HUES6 (cell line): Measurements from ENCODE around the gene APAF1.

Source experiments
- H3K27ac ChIP-seq: 2 replicates; pipeline ENCODE4 v1.7.0; 2013; ENCODE audit warnings: low read depth, mild to moderate bottlenecking, low read length, inconsistent platforms
- H3K27me3 ChIP-seq: 2 replicates; pipeline ENCODE4 v1.6.1; 2013; ENCODE audit warnings: low read length; ENCODE audit not compliant: control insufficient read depth, insufficient read depth
- H3K36me3 ChIP-seq: 2 replicates; pipeline ENCODE4 v1.6.1; 2013; ENCODE audit warnings: low read length; ENCODE audit not compliant: control insufficient read depth, insufficient read depth
- H3K4me1 ChIP-seq: 2 replicates; pipeline ENCODE4 v1.6.1; 2013; ENCODE audit warnings: low read length; ENCODE audit not compliant: control insufficient read depth, insufficient read depth
- H3K4me3 ChIP-seq: 2 replicates; pipeline ENCODE4 v1.5.1; 2013; ENCODE audit warnings: low read depth, low read length
- H3K9ac ChIP-seq: one replicate; pipeline ENCODE4 v1.6.1; 2013; ENCODE audit warnings: mild to moderate bottlenecking, low read length
- H3K9me3 ChIP-seq: 2 replicates; pipeline ENCODE4 v1.6.1; 2013; ENCODE audit warnings: low read depth, low read length; ENCODE audit not compliant: control insufficient read depth, insufficient read depth

Gene APAF1

DNA sequence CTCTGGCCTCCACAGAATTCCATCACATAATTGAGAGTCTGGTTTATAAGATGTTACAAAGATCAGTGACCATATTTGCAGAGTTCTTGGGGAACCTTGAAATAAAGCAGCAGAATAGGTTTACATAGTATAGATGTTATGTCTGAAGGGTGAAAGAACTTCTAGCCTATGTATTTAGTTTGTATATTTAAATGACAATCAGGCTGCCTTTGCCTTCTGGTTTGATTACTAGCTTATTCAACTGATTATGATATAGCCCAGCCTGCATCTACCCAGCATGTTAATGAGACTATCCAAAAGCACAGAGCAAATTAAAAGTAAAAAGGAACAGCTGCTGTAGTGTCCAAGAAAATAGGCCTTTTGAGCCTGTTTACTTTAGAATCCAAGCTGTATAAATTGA lies 85.3 kb downstream of the APAF1 start:
- Histone ChIP-seq H3K36me3 (peaks cover 43% of the 10 kb centered on the region), H3K4me1 (no peaks in the 10 kb centered on the region), H3K27ac (no peak overlapping the region), H3K9ac (no peak overlapping the region), H3K4me3 (no peak overlapping the region), H3K9me3 (no peaks in the 10 kb centered on the region), H3K27me3 (no peaks in the 10 kb centered on the region)

DNA sequence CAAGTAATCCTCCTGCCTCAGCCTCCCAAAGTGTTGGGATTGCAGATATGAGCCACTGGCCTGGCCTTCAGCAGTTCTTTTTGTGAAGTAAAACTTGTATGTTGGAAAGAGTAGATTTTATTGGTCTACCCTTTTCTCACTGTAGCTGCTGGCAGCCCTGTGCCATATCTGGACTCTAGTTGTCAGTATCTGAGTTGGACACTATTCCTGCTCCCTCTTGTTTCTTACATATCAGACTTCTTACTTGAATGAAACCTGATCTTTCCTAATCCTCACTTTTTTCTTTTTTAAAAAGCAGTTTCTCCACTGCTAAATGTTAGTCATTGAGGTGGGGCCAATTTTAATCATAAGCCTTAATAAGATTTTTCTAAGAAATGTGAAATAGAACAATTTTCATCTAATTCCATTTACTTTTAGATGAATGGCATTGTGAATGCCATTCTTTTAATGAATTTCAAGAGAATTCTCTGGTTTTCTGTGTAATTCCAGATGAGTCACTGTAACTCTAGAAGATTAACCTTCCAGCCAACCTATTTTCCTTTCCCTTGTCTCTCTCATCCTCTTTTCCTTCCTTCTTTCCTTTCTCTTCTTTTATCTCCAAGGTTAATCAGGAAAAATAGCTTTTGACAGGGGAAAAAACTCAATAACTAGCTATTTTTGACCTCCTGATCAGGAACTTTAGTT lies 88.7 kb downstream of the APAF1 start:
- no peak overlapping the region for H3K4me3 ChIP-seq
- no peaks in the 10 kb centered on the region for H3K27me3 ChIP-seq
- peaks cover 28% of the 10 kb centered on the region for H3K36me3 ChIP-seq
- no peak overlapping the region for H3K9ac ChIP-seq
- H3K27ac ChIP-seq: no peak overlapping the region
- H3K4me1 ChIP-seq: no peaks in the 10 kb centered on the region; the same call in 1 of the 2 replicates
- H3K9me3 ChIP-seq: no peaks in the 10 kb centered on the region

DNA sequence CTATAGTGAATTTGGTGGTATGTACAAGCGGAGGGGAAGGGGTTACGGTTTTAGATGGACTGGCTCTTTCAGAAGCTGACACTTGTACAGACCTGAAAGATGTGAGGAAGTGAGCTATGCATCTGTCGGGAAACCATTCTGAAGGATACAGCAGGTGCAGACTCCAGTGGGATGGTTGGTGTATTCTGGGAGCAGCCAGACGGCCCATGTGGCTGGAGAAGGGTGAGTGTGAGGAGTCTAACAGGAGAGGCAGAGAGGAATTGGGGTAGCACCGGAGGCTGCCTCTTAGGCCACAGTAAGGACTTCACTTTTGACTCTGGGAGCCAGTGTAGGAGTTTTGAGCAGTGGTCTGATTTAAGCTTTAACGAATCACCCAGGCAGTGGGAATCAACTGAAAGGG lies 90.7 kb downstream of the APAF1 start:
- no peaks in the 10 kb centered on the region for H3K27me3 ChIP-seq
- H3K4me3 ChIP-seq: no peak overlapping the region
- H3K27ac ChIP-seq: no peak overlapping the region
- H3K36me3 ChIP-seq: peaks cover 11% of the 10 kb centered on the region
- no peaks in the 10 kb centered on the region for H3K9me3 ChIP-seq
- no peaks in the 10 kb centered on the region; the same call in 1 of the 2 replicates for H3K4me1 ChIP-seq
- H3K9ac ChIP-seq: no peak overlapping the region

DNA sequence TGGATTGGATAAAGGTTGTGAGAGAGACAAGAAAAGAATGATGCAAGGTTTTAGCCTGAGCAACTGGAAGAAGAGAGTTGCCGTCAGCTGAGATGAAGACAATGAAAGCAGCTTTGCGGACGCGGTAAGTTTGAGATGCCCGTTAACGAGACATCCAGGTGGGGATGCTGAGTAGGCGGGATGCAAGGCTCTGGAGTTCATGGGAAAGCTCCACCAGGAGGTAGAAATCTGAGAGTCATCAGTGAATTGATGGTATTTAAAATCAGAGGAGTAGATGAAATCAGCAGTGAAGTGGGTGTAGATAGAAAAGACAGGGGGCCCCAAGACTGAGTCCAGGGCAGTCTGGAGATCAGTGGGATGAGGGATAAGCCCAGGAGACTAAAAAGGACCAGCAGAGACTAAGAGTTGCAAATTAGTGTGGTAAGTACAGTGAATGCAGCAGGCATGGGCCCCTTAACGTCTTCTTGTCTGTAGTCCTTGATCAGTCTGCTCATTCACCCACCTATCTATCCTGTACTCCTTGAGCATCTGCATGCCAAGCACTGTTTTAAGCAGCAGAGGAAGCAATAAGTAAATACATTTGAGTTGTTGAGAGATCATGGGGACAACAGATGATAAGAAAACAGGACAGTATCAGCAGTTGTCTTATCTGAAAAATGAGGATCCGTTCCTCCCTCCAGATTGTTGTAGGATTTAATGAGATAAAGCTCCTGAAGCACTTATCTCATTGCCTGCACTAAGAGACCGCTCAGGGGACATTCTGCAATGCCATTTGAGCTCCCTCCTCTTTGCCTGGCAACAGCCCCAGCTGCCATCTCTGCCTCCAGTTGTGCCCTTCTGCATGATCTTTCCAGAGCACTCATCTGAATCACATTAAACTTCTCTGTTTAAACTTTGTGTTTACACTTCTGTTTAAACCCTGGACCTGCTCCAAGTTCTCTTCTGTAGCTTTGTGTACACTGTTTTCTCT lies 91.5 kb downstream of the APAF1 start:
- H3K36me3 ChIP-seq: peaks cover 3% of the 10 kb centered on the region
- H3K9me3 ChIP-seq: no peaks in the 10 kb centered on the region
- H3K27ac ChIP-seq: no peak overlapping the region
- H3K27me3 ChIP-seq: no peaks in the 10 kb centered on the region
- H3K4me3 ChIP-seq: no peak overlapping the region
- H3K4me1 ChIP-seq: peaks cover 5% of the 10 kb centered on the region; the same call in 1 of the 2 replicates
- H3K9ac ChIP-seq: no peak overlapping the region

DNA sequence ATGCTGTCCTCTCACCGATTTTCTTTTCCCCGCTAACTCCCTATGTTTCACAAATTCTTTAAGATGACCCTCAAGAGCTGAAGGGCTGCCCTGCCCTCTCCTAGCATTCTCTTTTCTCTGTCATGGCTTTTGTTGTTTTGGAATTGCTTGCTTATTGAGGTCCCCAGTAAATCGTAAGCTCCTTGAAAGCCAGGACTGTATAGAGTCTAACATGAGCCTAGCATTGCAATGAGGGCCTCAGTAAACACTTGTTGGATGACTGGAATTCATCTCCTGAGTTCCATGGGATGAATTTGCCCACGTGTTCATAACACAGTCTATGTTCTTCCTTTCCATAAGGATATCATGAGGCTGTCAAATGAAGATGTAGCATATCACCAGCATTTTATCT lies 92.2 kb downstream of the APAF1 start:
- Histone ChIP-seq H3K4me3 (no peak overlapping the region), H3K27me3 (no peaks in the 10 kb centered on the region), H3K36me3 (no peaks in the 10 kb centered on the region; the same call in none of the 2 replicates), H3K9me3 (no peaks in the 10 kb centered on the region), H3K27ac (no peak overlapping the region), H3K4me1 (peaks cover 12% of the 10 kb centered on the region), H3K9ac (no peak overlapping the region)

DNA sequence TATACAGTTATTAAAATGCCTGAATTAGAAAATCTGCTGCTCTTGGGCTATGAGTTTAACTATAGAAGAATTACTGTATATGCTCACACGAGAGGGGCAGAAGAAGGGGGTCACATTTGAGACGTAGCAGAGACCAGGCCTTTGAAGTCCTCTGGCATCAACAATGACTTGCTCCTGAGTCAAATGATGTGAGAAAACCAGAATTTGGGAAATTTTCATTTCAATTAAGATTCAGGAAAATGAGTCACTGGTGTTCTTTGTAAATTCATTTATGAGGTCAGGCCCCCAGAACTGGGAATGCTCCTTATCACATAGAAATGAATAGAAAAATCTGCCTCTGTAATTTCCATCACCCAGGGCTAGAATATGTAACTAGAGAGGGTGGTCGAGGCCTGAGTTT lies 92.9 kb downstream of the APAF1 start:
- no peak overlapping the region for H3K27ac ChIP-seq
- H3K27me3 ChIP-seq: no peaks in the 10 kb centered on the region
- peaks cover 15% of the 10 kb centered on the region for H3K4me1 ChIP-seq
- no peaks in the 10 kb centered on the region for H3K9me3 ChIP-seq
- no peak overlapping the region for H3K9ac ChIP-seq
- H3K4me3 ChIP-seq: no peak overlapping the region
- no peaks in the 10 kb centered on the region; the same call in 1 of the 2 replicates for H3K36me3 ChIP-seq

DNA sequence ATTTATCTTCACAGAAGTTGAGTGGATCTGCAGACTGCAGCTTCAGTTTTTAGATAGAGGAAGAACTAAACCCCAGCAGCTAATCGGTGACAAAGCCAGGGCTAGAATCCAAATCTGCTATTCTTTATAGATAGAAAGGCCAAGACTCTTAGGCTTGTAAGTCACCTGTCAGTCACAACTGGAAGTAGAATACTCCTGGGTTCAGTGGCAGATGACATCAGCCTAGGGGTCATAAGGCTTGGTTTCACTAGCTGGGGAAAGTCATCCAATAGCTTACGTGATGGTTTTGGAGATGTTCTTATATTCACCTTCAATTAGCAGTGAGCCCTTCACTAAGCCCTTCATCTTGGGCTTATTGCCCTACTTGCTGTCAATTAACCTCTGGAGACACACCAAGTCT lies 93.4 kb downstream of the APAF1 start:
- H3K4me1 ChIP-seq: peaks cover 15% of the 10 kb centered on the region
- no peaks in the 10 kb centered on the region for H3K27me3 ChIP-seq
- no peak overlapping the region for H3K27ac ChIP-seq
- no peak overlapping the region for H3K9ac ChIP-seq
- H3K4me3 ChIP-seq: no peak overlapping the region
- H3K9me3 ChIP-seq: no peaks in the 10 kb centered on the region
- H3K36me3 ChIP-seq: no peaks in the 10 kb centered on the region; the same call in 1 of the 2 replicates

DNA sequence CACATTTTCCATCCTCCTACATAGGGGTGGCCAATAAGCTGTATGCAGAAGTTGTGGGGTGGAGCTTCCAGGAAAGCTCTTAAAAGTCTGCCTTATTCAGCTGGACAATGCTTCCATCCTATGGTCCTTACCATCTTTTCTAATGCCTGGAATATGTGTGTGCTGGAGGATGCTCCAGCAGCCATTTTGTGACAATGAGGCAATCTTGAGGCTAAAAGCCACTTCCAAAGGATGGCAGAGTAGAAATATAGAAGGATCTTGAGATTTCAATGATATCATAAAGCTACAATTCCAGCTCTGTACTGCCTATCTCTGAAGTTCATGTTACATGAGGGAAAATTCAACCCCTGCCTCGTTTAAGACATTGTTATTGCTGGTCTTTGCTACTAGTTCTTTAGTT lies 95.7 kb downstream of the APAF1 start:
- Histone ChIP-seq H3K9me3 (no peaks in the 10 kb centered on the region), H3K9ac (no peak overlapping the region), H3K36me3 (no peaks in the 10 kb centered on the region), H3K4me3 (no peak overlapping the region), H3K27me3 (peaks cover 9% of the 10 kb centered on the region), H3K4me1 (peaks cover 15% of the 10 kb centered on the region), H3K27ac (no peak overlapping the region)

DNA sequence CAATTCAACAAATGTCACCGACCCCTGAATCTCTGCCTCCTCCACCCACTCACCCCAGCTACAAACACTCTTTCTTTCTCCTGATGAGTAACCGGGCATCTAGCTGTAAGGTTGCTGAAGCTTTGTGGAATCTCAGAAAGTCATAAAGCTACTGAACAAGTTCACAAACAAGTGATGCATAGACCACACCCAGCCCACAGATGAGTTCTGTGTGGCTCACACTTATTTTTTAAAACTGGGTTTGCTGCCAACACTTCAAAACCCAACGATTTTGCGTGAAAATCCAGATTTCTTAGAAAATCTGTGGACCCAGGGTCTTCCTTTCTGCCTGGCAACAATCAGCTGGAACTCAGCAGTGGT lies 96.1 kb downstream of the APAF1 start:
- Histone ChIP-seq H3K4me3 (no peak overlapping the region), H3K9ac (no peak overlapping the region), H3K36me3 (no peaks in the 10 kb centered on the region), H3K4me1 (peaks cover 18% of the 10 kb centered on the region), H3K27ac (no peak overlapping the region), H3K27me3 (peaks cover 13% of the 10 kb centered on the region), H3K9me3 (no peaks in the 10 kb centered on the region)

DNA sequence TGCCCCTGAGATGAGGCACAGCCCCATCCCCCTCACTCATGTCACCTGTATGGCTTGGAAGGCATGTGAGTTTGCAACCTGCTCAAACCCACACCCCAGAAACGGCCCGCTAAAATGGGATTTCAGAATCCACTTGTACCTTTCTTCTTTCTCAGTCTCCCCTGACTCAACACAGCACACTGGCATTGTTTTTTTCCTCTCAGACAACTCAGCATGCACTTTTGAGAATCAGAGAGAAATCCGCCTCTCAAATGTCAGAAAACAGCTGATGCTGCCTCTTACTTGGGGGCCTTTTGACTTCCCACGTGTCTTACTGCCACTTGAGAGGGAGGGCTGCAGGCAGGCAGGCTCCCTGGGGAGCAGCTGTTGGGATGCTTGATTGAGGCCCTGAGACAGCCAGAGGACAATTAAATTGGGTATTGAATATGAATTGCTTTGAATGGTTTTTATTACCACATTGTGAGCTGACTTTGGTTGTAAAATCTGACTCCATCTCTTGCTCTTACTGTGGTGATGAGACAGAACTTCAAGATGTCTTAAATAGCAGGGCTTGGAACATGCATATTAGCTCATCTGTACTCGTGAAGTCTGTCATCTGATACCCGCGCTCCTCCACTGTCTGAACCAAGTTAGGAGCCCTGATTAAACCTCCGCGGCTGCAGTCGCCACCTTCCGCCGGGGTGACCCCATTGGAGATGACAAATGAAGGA lies 96.6 kb downstream of the APAF1 start:
- Histone ChIP-seq H3K4me1 (peaks cover 18% of the 10 kb centered on the region), H3K36me3 (no peaks in the 10 kb centered on the region), H3K9ac (no peak overlapping the region), H3K27me3 (peaks cover 19% of the 10 kb centered on the region), H3K4me3 (no peak overlapping the region), H3K27ac (no peak overlapping the region), H3K9me3 (no peaks in the 10 kb centered on the region)
